ENCODE data around the gene TM9SF4. TPM values are rescaled to one million over a fixed set of nuclear protein-coding genes. Genes with fewer than 3 reads are reported as not detected.

The TM9SF4 gene
- total and polyA plus RNA-seq, 2 experiments from 2014 or later, result 38.6 to 41.3 TPM

- in situ Hi-C loops (cut with MboI), result no loop called here
- Histone ChIP-seq H2AFZ (no peak overlapping the region), H3K27me3 (replicated peaks; ENCODE audit: insufficient read depth) (no peaks in the 10 kb centered on the region), H3K36me3 (ENCODE audit: low read depth) (peaks cover 10% of the 10 kb centered on the region; the same call in 1 of the 2 replicates), H3K4me2 (ENCODE audit: unreplicated experiment) (no peak overlapping the region), H3K9me3 (ENCODE audit: low read depth) (no peaks in the 10 kb centered on the region), H3K9me2 (ENCODE audit: insufficient read depth) (no peaks in the 10 kb centered on the region), H3F3A (ENCODE audit: insufficient read depth) (peaks cover 24% of the 10 kb centered on the region), H3K79me2 (ENCODE audit: insufficient read depth) (peaks cover 93% of the 10 kb centered on the region), H3K27ac (peak overlapping the region; percentile 58), H3K4me3 (no peak overlapping the region), H3K9ac (peak overlapping the region; percentile 98), H3K4me1 (ENCODE audit: insufficient read depth) (peaks cover 43% of the 10 kb centered on the region), H4K20me1 (ENCODE audit: insufficient read depth) (no peaks in the 10 kb centered on the region)
- TF ChIP-seq EZH2 (IDR thresholded peaks at IDR 0.05; ENCODE audit: insufficient read depth, poor library complexity, severe bottlenecking), result no peak
- no peak for TF ChIP-seq EZH2phosphoT487 (IDR thresholded peaks at IDR 0.05; ENCODE audit: insufficient read depth, low read depth)
- peak; percentile 24 for DNase-seq
- 41 to 57% methylated on average over 4 of the region's 4 CpGs for WGBS, 2 experiments (ENCODE audit: low coverage in 1 of 2, low lambda C conversion rate in 2 of 2, missing lambda C conversion rate in 2 of 2)
These were observed 94.9 kb downstream of the TM9SF4 start for GRCh38 chr20:32204205-32205109.

DNA sequence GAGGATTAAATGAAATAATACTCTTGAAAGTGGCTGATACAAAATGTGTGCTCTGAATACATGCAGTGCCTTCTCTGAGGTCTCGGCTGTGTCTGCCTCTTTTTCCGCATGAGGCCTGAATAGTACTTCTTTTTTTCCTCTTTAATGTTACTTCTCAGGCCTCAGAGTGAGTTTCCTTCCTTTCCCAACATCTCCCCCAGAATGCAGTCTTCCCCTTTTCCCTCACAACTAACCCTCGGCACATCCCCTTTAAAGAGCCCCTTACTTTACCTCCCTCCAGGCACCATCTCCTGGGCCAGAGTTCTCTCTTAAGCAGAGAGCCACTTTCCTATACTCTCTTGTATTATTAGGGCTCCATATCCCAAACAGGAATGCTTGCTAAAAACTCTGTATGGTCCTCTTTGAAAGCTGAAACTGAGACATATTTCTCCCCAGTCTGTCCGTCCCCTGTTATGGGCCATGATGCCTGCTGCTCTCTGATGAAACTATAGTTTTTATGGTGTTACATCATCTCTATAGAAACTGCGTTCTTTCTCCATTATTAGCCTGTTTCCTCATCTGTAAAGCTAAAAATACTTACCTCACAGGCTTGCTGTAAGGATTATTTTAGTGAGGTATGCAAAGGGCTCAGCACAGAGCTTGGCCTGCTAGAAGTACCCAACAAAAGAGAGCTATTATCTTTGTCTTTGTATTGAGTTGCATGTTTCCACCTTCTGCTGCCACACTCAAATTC is 95.8 kb downstream of the TM9SF4 start:
- DNase-seq, result peak; percentile 62
- Histone ChIP-seq H2AFZ (0 out of 2 replicates have a peak overlapping the region, but pooled peaks have one; percentile 13), H3F3A (ENCODE audit: insufficient read depth) (peaks cover 25% of the 10 kb centered on the region), H3K9me3 (ENCODE audit: low read depth) (no peaks in the 10 kb centered on the region), H4K20me1 (ENCODE audit: insufficient read depth) (no peaks in the 10 kb centered on the region), H3K4me1 (ENCODE audit: insufficient read depth) (peaks cover 44% of the 10 kb centered on the region), H3K4me2 (ENCODE audit: unreplicated experiment) (peak overlapping the region; percentile 94), H3K9me2 (ENCODE audit: insufficient read depth) (no peaks in the 10 kb centered on the region), H3K27me3 (replicated peaks; ENCODE audit: insufficient read depth) (no peaks in the 10 kb centered on the region), H3K36me3 (ENCODE audit: low read depth) (0 out of 2 replicates have a peak, but pooled peaks cover 8% of the 10 kb centered on the region), H3K9ac (peak overlapping the region; percentile 98), H3K4me3 (peak overlapping the region; percentile 100), H3K79me2 (ENCODE audit: insufficient read depth) (peaks cover 89% of the 10 kb centered on the region), H3K27ac (peak overlapping the region; percentile 58)
- 58 to 60% methylated on average over 5 of the region's 5 CpGs for WGBS, 2 experiments (ENCODE audit: low coverage in 1 of 2, low lambda C conversion rate in 2 of 2, missing lambda C conversion rate in 2 of 2)
- in situ Hi-C loops (cut with MboI), result no loop called here
- TF ChIP-seq EZH2phosphoT487 (IDR thresholded peaks at IDR 0.05; ENCODE audit: insufficient read depth, low read depth) (no peak), EZH2 (IDR thresholded peaks at IDR 0.05; ENCODE audit: insufficient read depth, poor library complexity, severe bottlenecking) (no peak)

DNA sequence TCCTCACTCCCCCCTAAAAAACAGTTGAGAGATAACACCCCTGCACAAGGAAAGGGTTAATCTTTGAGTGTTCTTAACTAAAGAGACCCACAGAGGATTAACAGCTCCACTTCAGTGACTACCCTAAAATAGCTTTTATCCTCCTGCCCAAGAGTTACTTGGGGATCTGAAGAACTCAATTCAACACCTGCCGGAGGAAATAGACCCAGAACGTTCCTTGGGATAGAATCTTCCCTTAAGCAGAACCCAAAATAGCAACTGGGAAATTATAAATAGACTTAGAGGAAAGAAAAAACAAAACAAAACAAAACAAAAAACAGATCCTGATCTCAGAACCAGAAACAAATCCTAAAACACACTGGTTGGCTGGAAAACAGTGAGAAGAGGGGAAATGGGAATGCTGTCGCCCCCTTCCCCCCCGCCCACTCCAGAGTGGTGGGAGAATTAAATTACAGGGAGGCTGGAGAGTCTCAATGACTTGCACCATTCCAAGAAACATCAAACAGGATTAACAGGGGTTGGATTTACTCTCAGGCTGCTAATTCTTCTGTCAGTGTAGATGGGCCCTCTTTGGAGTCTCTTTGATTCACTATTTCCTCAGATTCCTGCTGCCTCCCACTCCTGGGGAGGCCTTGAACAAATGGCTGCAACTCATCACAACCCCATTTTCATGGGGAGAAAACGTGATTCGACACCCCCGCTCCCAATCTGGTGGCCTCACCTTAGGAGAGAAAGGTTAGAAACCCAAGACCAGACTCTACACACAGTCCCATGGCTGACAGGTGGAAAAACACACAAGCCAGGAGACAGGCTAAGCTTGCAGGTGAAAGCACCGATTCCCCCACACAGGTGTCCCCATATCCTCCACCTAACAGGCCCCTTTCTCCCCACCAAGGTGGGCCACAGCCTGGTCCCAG is 96.6 kb downstream of the TM9SF4 start:
- H4K20me1 ChIP-seq (ENCODE audit: insufficient read depth), result no peaks in the 10 kb centered on the region

More for the DNA sequence above, 96.6 kb downstream of the TM9SF4 start:
- H3K27ac ChIP-seq, result peak overlapping the region; percentile 58
- H3K36me3 ChIP-seq (ENCODE audit: low read depth), result 0 out of 2 replicates have a peak, but pooled peaks cover 1% of the 10 kb centered on the region
- no peak for TF ChIP-seq EZH2phosphoT487 (IDR thresholded peaks at IDR 0.05; ENCODE audit: insufficient read depth, low read depth)
- H3K27me3 ChIP-seq (replicated peaks; ENCODE audit: insufficient read depth), result no peaks in the 10 kb centered on the region
- in situ Hi-C loops (cut with MboI), result no loop called here
- H3K4me1 ChIP-seq (ENCODE audit: insufficient read depth), result peaks cover 44% of the 10 kb centered on the region
- peaks cover 84% of the 10 kb centered on the region for H3K79me2 ChIP-seq (ENCODE audit: insufficient read depth)
- peak overlapping the region; percentile 98 for H3K9ac ChIP-seq
- no peaks in the 10 kb centered on the region for H3K9me3 ChIP-seq (ENCODE audit: low read depth)
- peak; percentile 16 for DNase-seq
- H2AFZ ChIP-seq, result 0 out of 2 replicates have a peak overlapping the region, but pooled peaks have one; percentile 13
- H3K4me3 ChIP-seq, result peak overlapping the region; percentile 100
- 29 to 32% methylated on average over 8 of the region's 8 CpGs for WGBS, 2 experiments (ENCODE audit: low coverage in 1 of 2, low lambda C conversion rate in 2 of 2, missing lambda C conversion rate in 2 of 2)
- peak overlapping the region; percentile 94 for H3K4me2 ChIP-seq (ENCODE audit: unreplicated experiment)
- H3K9me2 ChIP-seq (ENCODE audit: insufficient read depth), result no peaks in the 10 kb centered on the region
- H3F3A ChIP-seq (ENCODE audit: insufficient read depth), result peaks cover 25% of the 10 kb centered on the region
